ENCODE data around the gene RBM5. TPM values are rescaled to one million over a fixed set of nuclear protein-coding genes. Genes with fewer than 3 reads are reported as not detected.

RBM5 gene
- total and polyA plus RNA-seq, 8 donors = 25.0 to 464 (median 256) TPM

DNA sequence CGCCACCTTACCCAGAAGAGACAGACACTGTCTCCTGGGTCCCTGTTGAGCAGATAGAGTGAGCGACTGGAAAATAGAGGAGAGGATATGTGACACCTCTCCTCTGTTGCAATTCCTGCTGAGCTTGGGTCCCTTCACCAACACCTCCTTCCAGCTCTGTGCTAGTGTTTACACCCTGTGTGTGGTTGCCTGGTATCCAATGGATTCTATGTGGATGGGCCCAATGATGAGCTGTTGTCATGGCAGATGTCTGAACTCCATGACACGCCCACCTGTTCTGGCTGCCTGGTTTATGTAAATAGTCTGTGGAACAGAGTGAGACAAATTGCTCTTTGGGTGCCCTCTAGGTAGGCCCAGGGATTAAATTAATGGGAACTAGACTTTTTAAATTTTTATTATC is 23.7 kb downstream of the RBM5 start:
- Histone ChIP-seq H3K36me3 (peaks cover 100% of the 10 kb centered on the region in 4 donors), H3K27me3 (no peaks in the 10 kb centered on the region), H3K4me3 (no peak overlapping the region), H3K9me3 (no peaks in the 10 kb centered on the region), H3K4me1 (no peaks in the 10 kb centered on the region), H3K27ac (no peak overlapping the region)
- TF ChIP-seq CTCF (IDR thresholded peaks at IDR 0.05) = no peak
- DNase-seq = peak in 1 of 2 donors; percentile 64
- 87 to 96% (median 93%) methylated on average over 3 of the region's 3 CpGs for WGBS, 5 donors
- intact Hi-C loops (cut with DNase I; ENCODE audit: low total_unique reads) = no loop called here

DNA sequence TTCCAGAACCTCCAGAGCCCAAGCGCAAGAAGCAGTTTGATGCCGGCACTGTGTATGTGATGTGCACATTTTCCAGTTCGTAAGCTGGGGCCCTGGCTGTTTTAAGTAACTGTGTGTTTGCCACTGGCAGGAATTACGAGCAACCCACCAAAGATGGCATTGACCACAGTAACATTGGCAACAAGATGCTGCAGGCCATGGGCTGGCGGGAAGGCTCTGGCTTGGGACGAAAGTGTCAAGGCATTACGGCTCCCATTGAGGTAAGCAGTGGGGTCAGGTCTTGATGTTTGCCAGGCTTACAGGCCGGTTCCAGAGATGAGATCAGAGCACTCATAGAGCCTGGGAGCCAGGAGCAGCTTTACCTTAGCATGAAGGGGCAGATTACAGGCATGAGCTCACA is 28.4 kb downstream of the RBM5 start:
- Histone ChIP-seq H3K36me3 (peaks cover 86 to 100% (median 93%) of the 10 kb centered on the region in 4 donors), H3K9me3 (no peaks in the 10 kb centered on the region), H3K27me3 (no peaks in the 10 kb centered on the region), H3K4me1 (peaks cover 0 to 11% (median 8%) of the 10 kb centered on the region in 4 donors), H3K27ac (no peak overlapping the region), H3K4me3 (no peak overlapping the region)
- TF ChIP-seq POLR2A (IDR thresholded peaks at IDR 0.05) = no peak
- no peak for TF ChIP-seq POLR2AphosphoS5 (IDR thresholded peaks at IDR 0.05)
- no peak for TF ChIP-seq CTCF (IDR thresholded peaks at IDR 0.05)
- TF ChIP-seq EP300 (IDR thresholded peaks at IDR 0.05) = no peak
- intact Hi-C loops (cut with DNase I; ENCODE audit: low total_unique reads) = no loop called here
- DNase-seq = no peak
- 86 to 93% (median 90%) methylated on average over 8 of the region's 8 CpGs for WGBS, 5 donors

DNA sequence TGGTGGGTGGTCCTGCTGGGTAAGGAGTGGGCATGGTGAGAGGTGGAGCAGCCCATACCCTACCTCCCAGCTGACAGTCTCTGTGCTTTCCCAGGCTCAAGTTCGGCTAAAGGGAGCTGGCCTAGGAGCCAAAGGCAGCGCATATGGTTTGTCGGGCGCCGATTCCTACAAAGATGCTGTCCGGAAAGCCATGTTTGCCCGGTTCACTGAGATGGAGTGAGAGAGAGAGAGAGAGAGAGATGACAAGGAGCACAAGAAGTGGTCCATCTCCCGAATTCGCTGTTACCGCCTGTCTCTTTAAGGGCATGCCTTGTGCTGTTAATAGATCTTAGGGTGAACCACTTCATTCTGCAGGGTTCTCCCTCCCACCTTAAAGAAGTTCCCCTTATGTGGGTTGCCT is 29.5 kb downstream of the RBM5 start:
- peaks cover 75 to 94% (median 82%) of the 10 kb centered on the region in 4 donors for H3K36me3 ChIP-seq
- peaks cover 0 to 22% (median 18%) of the 10 kb centered on the region in 4 donors for H3K4me1 ChIP-seq
- H3K27ac ChIP-seq = no peak overlapping the region
- H3K9me3 ChIP-seq = no peaks in the 10 kb centered on the region
- DNase-seq = no peak
- intact Hi-C loops (cut with DNase I; ENCODE audit: low total_unique reads) = no loop called here
- no peak for TF ChIP-seq EP300 (IDR thresholded peaks at IDR 0.05)
- TF ChIP-seq POLR2AphosphoS5 (IDR thresholded peaks at IDR 0.05) = no peak
- TF ChIP-seq POLR2A (IDR thresholded peaks at IDR 0.05) = no peak
- TF ChIP-seq CTCF (IDR thresholded peaks at IDR 0.05) = no peak
- H3K27me3 ChIP-seq = no peaks in the 10 kb centered on the region
- H3K4me3 ChIP-seq = no peak overlapping the region
- WGBS, 5 donors = 84 to 94% (median 90%) methylated on average over 9 to 10 of the region's 10 CpGs

GRCh38 chr3:50119786-50120185 is 31.1 kb downstream of the RBM5 start:
- intact Hi-C loops (cut with DNase I; ENCODE audit: low total_unique reads) = loop anchor here (5.0 kb wide), 1 partner anchor 68 kb away; no protein-coding TSS in a partner anchor
- Histone ChIP-seq H3K4me1 (peaks cover 10 to 38% (median 33%) of the 10 kb centered on the region in 4 donors), H3K36me3 (peaks cover 59 to 79% (median 66%) of the 10 kb centered on the region in 4 donors), H3K27me3 (no peaks in the 10 kb centered on the region), H3K4me3 (no peak overlapping the region), H3K27ac (no peak overlapping the region), H3K9me3 (no peaks in the 10 kb centered on the region)
- TF ChIP-seq CTCF (IDR thresholded peaks at IDR 0.05) = no peak
- no peak for DNase-seq
- 80 to 87% (median 81%) methylated on average over 3 of the region's 3 CpGs for WGBS, 5 donors
